HG03175 (cell line): Measurements from ENCODE around the gene ADH4.
A peak's percentile ranks its signal among the peaks of the same experiment; 100 is the strongest.
"Not testable (repeated sequence)": the region's sequence is repeated elsewhere in the genome, so short reads cannot be mapped to it uniquely, and the experiment has no call there.

Source experiments
- ATAC-seq: cut with Tn5 transposase; IDR thresholded peaks from one replicate; pipeline ENCODE4 v1.9.1; 2021; ENCODE audit warnings: mild to moderate bottlenecking, moderate library complexity; ENCODE audit not compliant: unreplicated experiment

The ADH4 gene

GRCh38 chr4:99135541-99136162 lies 8.4 kb downstream of the ADH4 start:
- ATAC-seq, result no peak

GRCh38 chr4:99134586-99134985 lies 9.5 kb downstream of the ADH4 start:
- ATAC-seq, result no peak

- ATAC-seq, result no peak
Measured at GRCh38 chr4:99131378-99131777, 12.7 kb downstream of the ADH4 start.

GRCh38 chr4:99126376-99126775 lies 17.7 kb downstream of the ADH4 start:
- no peak for ATAC-seq

GRCh38 chr4:99121008-99121407 lies 23.1 kb downstream of the ADH4 start:
- ATAC-seq, result no peak

- ATAC-seq, result no peak
Measured at GRCh38 chr4:99120501-99120900, 23.6 kb downstream of the ADH4 start.

GRCh38 chr4:99117876-99118693 lies 26.0 kb downstream of the ADH4 start:
- no peak for ATAC-seq

- not testable (repeated sequence) for ATAC-seq
Measured at GRCh38 chr4:99117122-99117841, 26.8 kb downstream of the ADH4 start.

GRCh38 chr4:99109286-99109685 lies 34.8 kb downstream of the ADH4 start:
- ATAC-seq, result not testable (repeated sequence)

- ATAC-seq, result no peak
Measured at GRCh38 chr4:99104153-99104552, 39.9 kb downstream of the ADH4 start.

GRCh38 chr4:99103166-99103565 lies 40.9 kb downstream of the ADH4 start:
- ATAC-seq, result no peak

- ATAC-seq, result no peak
Measured at GRCh38 chr4:99102634-99103033, 41.5 kb downstream of the ADH4 start.

- no peak for ATAC-seq
Measured at GRCh38 chr4:99100876-99101275, 43.2 kb downstream of the ADH4 start.

- not testable (repeated sequence) for ATAC-seq
Measured at GRCh38 chr4:99099814-99100213, 44.3 kb downstream of the ADH4 start.

GRCh38 chr4:99099311-99099710 lies 44.8 kb downstream of the ADH4 start:
- ATAC-seq, result no peak

- not testable (repeated sequence) for ATAC-seq
Measured at GRCh38 chr4:99091841-99092240, 52.3 kb downstream of the ADH4 start.

- no peak for ATAC-seq
Measured at GRCh38 chr4:99091216-99091575, 52.9 kb downstream of the ADH4 start.

GRCh38 chr4:99090481-99091215 lies 53.4 kb downstream of the ADH4 start:
- no peak for ATAC-seq

- peak; percentile 92 for ATAC-seq
Measured at GRCh38 chr4:99088481-99089365, 55.4 kb downstream of the ADH4 start, which contains the start of gene ADH5. Gene ADH5, minus strand, starts transcription at chr4:99088788. Its CDS starts 88 bp downstream, at chr4:99088700.

- ATAC-seq, result peak; percentile 31
Measured at GRCh38 chr4:99088023-99088449, 56.1 kb downstream of the ADH4 start.
